H7 (cell line): Measurements from ENCODE around the gene C8B. TPM values are rescaled to one million over a fixed set of nuclear protein-coding genes. Genes with fewer than 3 reads are reported as not detected.

ENCODE experiments used
- total RNA-seq: library from RNA; depleted of rRNA; stranded (reverse); fragments of >200 nt; shearing (Covaris generic); gene quantifications from 2 replicates; pipeline ENCODE4 v1.2.3, GENCODE V29; 2014; rRNA removed

Gene C8B
- total RNA-seq, 1 experiment from 2014 or later, result not detected

Other genes with a start within 250 kb of the C8B start
- not detected in 2 replicates for gene FYB2, start 146.6 kb downstream of the C8B start, total RNA-seq
- gene C8A, start 111.2 kb downstream of the C8B start, total RNA-seq, result not detected in 2 replicates